Mesenteric fat pad (tissue), 1 donor: ENCODE data around the gene CCDC40. TPM values are rescaled to one million over a fixed set of nuclear protein-coding genes. Genes with fewer than 3 reads are reported as not detected.

Source experiments
- DNase-seq: peaks from one replicate; pipeline ENCODE4 v3.0.0-alpha.2; 2020; ENCODE audit warnings: low spot score
- microRNA-seq: library from miRNA; unstranded; fragments of <30 nt; microRNA quantifications from one replicate; pipeline ENCODE4 v1.2.0, GENCODE V29; 2020; ENCODE audit warnings: borderline number of aligned reads
- total RNA-seq: library from RNA; stranded (reverse); fragmentation: NEBNext Ultra II Directional; extraction: Animal tissue kit (Norgen Biotek cat#: 25700); gene quantifications from one replicate; pipeline ENCODE4 v1.2.1, GENCODE V29; 2021
- donor health status: DM: yes; HTN: yes; CAD: no.

CCDC40 gene
- total RNA-seq, 1 donor from 2014 or later = 7.9 TPM

DNA sequence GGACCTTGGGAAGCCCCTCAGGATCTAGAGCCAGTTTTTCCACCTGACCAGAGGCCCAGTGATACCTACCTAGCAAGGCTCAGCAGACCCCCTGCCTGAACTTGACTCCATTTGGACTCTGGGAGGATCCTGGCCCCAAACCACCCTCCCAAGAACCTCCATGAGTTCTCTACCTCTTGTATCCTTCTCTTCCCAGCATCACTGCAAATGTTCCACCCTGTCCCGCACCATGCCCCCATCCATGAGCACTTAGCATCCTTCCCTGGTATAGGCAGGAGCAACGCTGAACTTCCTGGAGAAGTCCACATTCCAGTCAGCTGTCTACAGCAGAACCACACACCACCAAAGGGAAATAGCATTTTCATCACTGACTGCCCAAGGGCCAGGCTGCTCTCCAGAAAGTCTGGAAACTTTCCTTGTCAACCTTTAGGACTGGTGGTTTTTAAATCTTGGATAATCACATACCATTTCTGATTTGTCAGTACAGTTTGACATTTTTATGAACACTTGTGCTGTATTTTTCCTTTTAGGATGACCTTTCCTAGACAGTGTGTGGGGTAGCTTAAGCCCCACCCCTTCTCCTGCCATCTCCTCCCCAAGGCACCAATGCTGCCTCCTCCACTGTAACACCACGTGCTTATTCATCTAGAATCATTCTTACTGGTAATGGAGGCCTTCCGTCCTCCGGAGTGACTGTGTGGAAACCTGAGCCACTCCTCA is 96.6 kb downstream of the CCDC40 start:
- peak; percentile 59 for DNase-seq

- DNase-seq = peak; percentile 55
These were observed 97.2 kb downstream of the CCDC40 start for GRCh38 chr17:80133626-80133970.

- peak; percentile 67 for DNase-seq
These were observed 100.7 kb downstream of the CCDC40 start for GRCh38 chr17:80137131-80137530.

DNA sequence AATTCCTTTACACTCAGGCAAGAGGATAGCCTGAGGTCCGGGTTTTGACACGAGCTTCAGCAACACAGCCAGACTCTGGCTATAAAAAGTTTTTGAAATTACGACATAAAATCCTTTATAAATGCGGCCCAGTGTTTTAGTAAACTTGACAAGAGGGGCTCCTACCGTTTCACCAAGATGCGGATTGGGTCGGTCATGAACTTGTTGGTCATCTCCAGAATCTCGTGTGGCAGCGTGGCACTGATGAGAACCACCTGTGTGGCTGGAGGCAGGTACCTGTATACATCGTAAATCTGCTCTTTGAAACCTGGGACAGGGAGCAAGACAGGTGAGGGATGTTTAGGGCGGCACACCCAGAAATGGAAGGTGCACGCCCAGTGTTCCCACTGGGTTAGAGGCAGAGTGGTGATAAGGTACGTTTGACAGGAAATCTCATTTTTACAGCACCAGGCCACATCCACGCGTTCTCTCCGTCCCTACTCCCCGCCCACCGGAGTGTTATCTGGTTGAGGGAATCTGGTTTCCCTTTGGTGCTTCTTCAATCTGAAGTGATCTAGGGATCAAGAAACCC is 102.5 kb downstream of the CCDC40 start:
- DNase-seq = peak; percentile 60

GRCh38 chr17:80141463-80142165 is 105.2 kb downstream of the CCDC40 start:
- no peak for DNase-seq

DNA sequence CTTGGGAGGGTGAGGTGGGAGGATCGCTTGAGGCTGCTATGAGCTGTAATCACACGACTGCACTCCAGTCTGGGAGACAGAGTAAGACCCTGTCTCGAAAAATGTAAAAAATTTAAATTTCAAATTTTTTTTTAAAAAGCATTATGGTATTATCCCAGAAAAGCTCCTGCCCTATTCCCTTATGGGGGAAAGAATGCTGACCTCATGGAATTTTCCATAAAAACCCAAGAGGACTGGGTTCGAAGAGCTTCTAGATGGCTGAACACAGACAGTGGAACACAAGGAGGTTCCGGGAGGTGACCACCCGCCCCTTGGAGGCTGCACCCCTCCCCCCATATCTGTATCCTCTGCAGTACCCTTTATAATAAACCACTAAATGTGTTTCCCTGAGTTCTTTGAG is 106.5 kb downstream of the CCDC40 start:
- DNase-seq = no peak

DNA sequence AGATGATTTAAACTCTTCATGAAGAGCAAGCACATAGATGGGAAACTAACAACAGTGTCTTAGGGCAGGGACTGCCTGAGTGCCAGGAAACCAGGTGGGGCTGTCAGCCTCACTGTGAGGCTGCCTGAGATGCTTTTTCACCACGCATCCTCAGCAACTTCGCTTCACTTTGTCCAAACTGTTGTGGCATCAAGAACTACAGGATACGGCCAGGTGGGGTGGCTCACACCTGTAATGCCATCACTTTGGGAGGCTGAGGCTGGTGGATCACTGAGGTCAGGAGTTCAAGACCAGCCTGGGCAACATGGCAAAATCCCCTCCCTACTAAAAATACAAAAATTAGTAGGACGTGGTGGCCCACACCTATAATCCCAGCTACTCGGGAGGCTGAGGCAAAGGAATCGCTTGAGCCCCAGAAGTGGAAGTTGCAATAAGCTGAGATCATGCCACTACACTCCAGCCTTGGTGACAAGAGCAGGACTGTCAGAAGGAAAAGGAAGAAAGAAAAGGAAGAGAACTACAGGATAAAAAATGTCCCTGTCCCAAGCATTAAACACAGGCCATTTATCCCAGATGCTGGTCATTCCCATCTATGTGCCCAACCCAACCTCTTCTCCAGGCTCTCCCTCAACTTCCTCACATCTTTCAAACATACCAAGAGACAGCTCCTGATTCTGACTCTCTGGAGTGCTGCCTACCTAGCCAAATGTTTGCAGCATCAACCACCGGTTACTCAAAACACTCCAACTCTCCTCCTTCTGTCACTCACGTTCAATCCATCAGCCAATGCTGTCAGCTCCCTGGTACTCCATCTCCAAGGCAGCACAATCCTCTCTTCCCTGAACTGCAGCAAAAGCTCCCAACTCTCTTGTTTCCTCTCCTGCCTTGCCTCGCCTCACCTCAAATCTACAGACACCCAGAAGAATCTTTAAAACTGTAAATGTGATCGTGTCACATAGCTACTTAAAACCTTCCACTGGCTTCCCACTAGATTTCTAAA is 108.9 kb downstream of the CCDC40 start:
- DNase-seq = no peak

- DNase-seq = no peak
These were observed 109.9 kb downstream of the CCDC40 start for GRCh38 chr17:80146121-80147034.

- DNase-seq = peak; percentile 99
These were observed 110.8 kb downstream of the CCDC40 start, which contains the start of gene EIF4A3 for GRCh38 chr17:80147035-80147822. Gene EIF4A3 (minus strand): TSS chr17:80147128. CDS start chr17:80146961, 167 bp downstream.

Small RNA genes lying within 50 kb of the gene (microRNA-seq; reads per million reads assigned to microRNA genes)
- gene MIR1268B = not detected

Other genes starting within 250 kb of the CCDC40 start
- gene CBX8, start 239.6 kb upstream of the CCDC40 start, total RNA-seq = 7.5 TPM
- gene CBX4, start 197.2 kb upstream of the CCDC40 start, total RNA-seq = 16.9 TPM
- gene TBC1D16, start 770 bp upstream of the CCDC40 start, total RNA-seq = 111 TPM
- 61.4 TPM for gene GAA, start 64.9 kb downstream of the CCDC40 start, total RNA-seq
- gene EIF4A3, start 110.5 kb downstream of the CCDC40 start, total RNA-seq = 92.0 TPM
- gene CARD14, start 133.4 kb downstream of the CCDC40 start, total RNA-seq = not detected
- 44.7 TPM for gene SGSH, start 183.7 kb downstream of the CCDC40 start, total RNA-seq
- 13.2 TPM for gene SLC26A11, start 183.8 kb downstream of the CCDC40 start, total RNA-seq
- 168 TPM for gene RNF213, start 224.2 kb downstream of the CCDC40 start, total RNA-seq